ENCODE data around the gene TSR2. TPM values are rescaled to one million over a fixed set of nuclear protein-coding genes. Genes with fewer than 3 reads are reported as not detected.

Gene TSR2
- total and polyA plus RNA-seq, 10 of the 15 experiments (the other 5 are each of a cell fraction or from before 2014, with no cell fraction given), result 8.5 to 73.2 (median 30.8) TPM

DNA sequence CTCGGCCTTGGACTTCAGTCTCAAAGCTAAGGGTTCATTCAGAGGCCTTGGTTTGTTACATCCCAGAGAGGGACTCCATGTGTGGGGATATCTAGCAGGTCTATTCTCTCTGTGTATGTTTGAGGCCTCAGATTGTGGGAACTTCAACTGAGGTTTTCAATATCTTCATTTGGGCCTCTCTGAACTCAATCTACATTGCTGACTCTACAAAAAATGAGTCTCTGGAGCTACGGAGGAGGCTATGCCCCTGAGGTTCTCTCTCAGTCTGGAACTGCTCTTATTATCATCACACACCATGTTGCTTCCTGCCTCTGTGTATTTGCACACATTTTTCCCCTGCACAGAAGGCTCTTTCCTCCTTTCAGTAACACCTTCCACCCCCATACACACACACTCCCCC lies 5.1 kb upstream of the TSR2 start:
- no peak for TF ChIP-seq STAT3 (IDR thresholded peaks at IDR 0.05; ENCODE audit: low read depth, low read length)
- TF ChIP-seq GABPA (IDR thresholded peaks at IDR 0.05; ENCODE audit: low read depth), result no peak
- no peak for TF ChIP-seq ZBED1 (IDR thresholded peaks at IDR 0.05; ENCODE audit: borderline replicate concordance)
- TF ChIP-seq CHD2 (IDR thresholded peaks at IDR 0.05; ENCODE audit: borderline replicate concordance, low read depth, low read length), result no peak
- TF ChIP-seq ZSCAN29 (IDR thresholded peaks at IDR 0.05), result no peak
- TF ChIP-seq, protein P1, sequence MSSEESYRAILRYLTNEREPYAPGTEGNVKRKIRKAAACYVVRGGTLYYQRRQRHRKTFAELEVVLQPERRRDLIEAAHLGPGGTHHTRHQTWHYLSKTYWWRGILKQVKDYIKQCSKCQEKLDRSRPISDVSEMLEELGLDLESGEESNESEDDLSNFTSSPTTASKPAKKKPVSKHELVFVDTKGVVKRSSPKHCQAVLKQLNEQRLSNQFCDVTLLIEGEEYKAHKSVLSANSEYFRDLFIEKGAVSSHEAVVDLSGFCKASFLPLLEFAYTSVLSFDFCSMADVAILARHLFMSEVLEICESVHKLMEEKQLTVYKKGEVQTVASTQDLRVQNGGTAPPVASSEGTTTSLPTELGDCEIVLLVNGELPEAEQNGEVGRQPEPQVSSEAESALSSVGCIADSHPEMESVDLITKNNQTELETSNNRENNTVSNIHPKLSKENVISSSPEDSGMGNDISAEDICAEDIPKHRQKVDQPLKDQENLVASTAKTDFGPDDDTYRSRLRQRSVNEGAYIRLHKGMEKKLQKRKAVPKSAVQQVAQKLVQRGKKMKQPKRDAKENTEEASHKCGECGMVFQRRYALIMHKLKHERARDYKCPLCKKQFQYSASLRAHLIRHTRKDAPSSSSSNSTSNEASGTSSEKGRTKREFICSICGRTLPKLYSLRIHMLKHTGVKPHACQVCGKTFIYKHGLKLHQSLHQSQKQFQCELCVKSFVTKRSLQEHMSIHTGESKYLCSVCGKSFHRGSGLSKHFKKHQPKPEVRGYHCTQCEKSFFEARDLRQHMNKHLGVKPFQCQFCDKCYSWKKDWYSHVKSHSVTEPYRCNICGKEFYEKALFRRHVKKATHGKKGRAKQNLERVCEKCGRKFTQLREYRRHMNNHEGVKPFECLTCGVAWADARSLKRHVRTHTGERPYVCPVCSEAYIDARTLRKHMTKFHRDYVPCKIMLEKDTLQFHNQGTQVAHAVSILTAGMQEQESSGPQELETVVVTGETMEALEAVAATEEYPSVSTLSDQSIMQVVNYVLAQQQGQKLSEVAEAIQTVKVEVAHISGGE (CRISPR knock-in tag; IDR thresholded peaks at IDR 0.05), result no peak
- TF ChIP-seq, protein P2, sequence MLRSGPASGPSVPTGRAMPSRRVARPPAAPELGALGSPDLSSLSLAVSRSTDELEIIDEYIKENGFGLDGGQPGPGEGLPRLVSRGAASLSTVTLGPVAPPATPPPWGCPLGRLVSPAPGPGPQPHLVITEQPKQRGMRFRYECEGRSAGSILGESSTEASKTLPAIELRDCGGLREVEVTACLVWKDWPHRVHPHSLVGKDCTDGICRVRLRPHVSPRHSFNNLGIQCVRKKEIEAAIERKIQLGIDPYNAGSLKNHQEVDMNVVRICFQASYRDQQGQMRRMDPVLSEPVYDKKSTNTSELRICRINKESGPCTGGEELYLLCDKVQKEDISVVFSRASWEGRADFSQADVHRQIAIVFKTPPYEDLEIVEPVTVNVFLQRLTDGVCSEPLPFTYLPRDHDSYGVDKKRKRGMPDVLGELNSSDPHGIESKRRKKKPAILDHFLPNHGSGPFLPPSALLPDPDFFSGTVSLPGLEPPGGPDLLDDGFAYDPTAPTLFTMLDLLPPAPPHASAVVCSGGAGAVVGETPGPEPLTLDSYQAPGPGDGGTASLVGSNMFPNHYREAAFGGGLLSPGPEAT (IDR thresholded peaks at IDR 0.05; ENCODE audit: low read depth), result no peak
- TF ChIP-seq BACH1 (IDR thresholded peaks at IDR 0.05; ENCODE audit: borderline replicate concordance), result no peak
- no peak for TF ChIP-seq ZNF24 (IDR thresholded peaks at IDR 0.05)
- no peak for TF ChIP-seq ATF7 (IDR thresholded peaks at IDR 0.05; ENCODE audit: low read depth)
- TF ChIP-seq CBX3 (IDR thresholded peaks at IDR 0.05; ENCODE audit: borderline replicate concordance, low read depth), result no peak
- no peak for TF ChIP-seq STAT1 (conservative IDR thresholded peaks at IDR 0.05)
- no peak for TF ChIP-seq IKZF2 (IDR thresholded peaks at IDR 0.05)
- no peak for TF ChIP-seq ASH2L (IDR thresholded peaks at IDR 0.05; ENCODE audit: borderline replicate concordance, low read depth)
- TF ChIP-seq, protein P3, sequence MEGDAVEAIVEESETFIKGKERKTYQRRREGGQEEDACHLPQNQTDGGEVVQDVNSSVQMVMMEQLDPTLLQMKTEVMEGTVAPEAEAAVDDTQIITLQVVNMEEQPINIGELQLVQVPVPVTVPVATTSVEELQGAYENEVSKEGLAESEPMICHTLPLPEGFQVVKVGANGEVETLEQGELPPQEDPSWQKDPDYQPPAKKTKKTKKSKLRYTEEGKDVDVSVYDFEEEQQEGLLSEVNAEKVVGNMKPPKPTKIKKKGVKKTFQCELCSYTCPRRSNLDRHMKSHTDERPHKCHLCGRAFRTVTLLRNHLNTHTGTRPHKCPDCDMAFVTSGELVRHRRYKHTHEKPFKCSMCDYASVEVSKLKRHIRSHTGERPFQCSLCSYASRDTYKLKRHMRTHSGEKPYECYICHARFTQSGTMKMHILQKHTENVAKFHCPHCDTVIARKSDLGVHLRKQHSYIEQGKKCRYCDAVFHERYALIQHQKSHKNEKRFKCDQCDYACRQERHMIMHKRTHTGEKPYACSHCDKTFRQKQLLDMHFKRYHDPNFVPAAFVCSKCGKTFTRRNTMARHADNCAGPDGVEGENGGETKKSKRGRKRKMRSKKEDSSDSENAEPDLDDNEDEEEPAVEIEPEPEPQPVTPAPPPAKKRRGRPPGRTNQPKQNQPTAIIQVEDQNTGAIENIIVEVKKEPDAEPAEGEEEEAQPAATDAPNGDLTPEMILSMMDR (IDR thresholded peaks at IDR 0.05 in 2 of 3, conservative IDR thresholded peaks at IDR 0.05 in 1 of 3; ENCODE audit: control insufficient read depth in 2 of 3, extremely low read depth in 1 of 3, insufficient read depth in 1 of 3, low read depth in 3 of 3, low read length in 3 of 3), result no peak
- no peak for TF ChIP-seq NFXL1 (IDR thresholded peaks at IDR 0.05; ENCODE audit: borderline replicate concordance)
- TF ChIP-seq EZH2 (IDR thresholded peaks at IDR 0.05; ENCODE audit: borderline replicate concordance, control insufficient read depth, low read depth, low read length), result no peak
- TF ChIP-seq RBBP5 (conservative IDR thresholded peaks at IDR 0.05), result no peak
- H4K20me1 ChIP-seq (ENCODE audit: control insufficient read depth, insufficient read depth), result no peaks in the 10 kb centered on the region
- H2AFZ ChIP-seq (ENCODE audit: control insufficient read depth, low read depth, low read length), result no peak overlapping the region
- H3K4me2 ChIP-seq (ENCODE audit: control insufficient read depth, insufficient read depth), result no peak overlapping the region
- DNase-seq (ENCODE audit: low read depth, low spot score), result no peak
- H3K27ac ChIP-seq (ENCODE audit: control insufficient read depth, insufficient read depth), result no peak overlapping the region
- no peak overlapping the region for H3K9ac ChIP-seq (ENCODE audit: control insufficient read depth, insufficient read depth, low read length)
- H3K4me3 ChIP-seq, result no peak overlapping the region
- ChIA-PET RAD21 (ENCODE audit: unreplicated experiment) (no interaction called here), SMC1A (ENCODE audit: uncharacterized antibody, unreplicated experiment) (interaction anchor here (0.6 to 1.1 kb wide), 2 partner anchors 8 to 1051 kb away, joined by 3 read pairs; no protein-coding TSS in a partner anchor), CTCF (interaction anchor here (0.9 kb wide), 1 partner anchor 11 kb away, joined by 3 read pairs; no protein-coding TSS in a partner anchor), POLR2A (no interaction called here)
- no TSS peak for BruUV-seq (replicated peaks)
- no peaks in the 10 kb centered on the region for H3K9me3 ChIP-seq (replicated peaks; ENCODE audit: control insufficient read depth, insufficient read depth, low read length)
- no peaks in the 10 kb centered on the region for H3K36me3 ChIP-seq (ENCODE audit: control insufficient read depth in 2 of 2, insufficient read depth in 2 of 2, low read length in 1 of 2)
- ATAC-seq, result no peak
- 0% methylated on average over 2 of the region's 2 CpGs for WGBS (ENCODE audit: insufficient coverage, insufficient replicate concordance, low lambda C conversion rate, missing lambda C conversion rate)
- 0 out of 2 replicates have a peak, but pooled peaks cover 1% of the 10 kb centered on the region for H3K79me2 ChIP-seq (ENCODE audit: control insufficient read depth, insufficient read depth, low read length)
- intact Hi-C loops (cut with micrococcal nuclease; ENCODE audit: unreplicated experiment) (no loop called here), in situ Hi-C loops (cut with MboI) (no loop called here)
- FAIRE-seq, result no peak
- H3K27me3 ChIP-seq (replicated peaks in 1 of 2; ENCODE audit: control insufficient read depth in 2 of 2, insufficient read depth in 2 of 2, low read length in 1 of 2), result no peaks in the 10 kb centered on the region
- H3K4me1 ChIP-seq (ENCODE audit: control insufficient read depth, insufficient read depth, low read length), result no peaks in the 10 kb centered on the region; the same call in 1 of the 2 replicates
